Measurements from ENCODE around the gene ZC3H8. TPM values are rescaled to one million over a fixed set of nuclear protein-coding genes. Genes with fewer than 3 reads are reported as not detected.

ZC3H8 gene
- total RNA-seq, 1 donor: 7.6 TPM

DNA sequence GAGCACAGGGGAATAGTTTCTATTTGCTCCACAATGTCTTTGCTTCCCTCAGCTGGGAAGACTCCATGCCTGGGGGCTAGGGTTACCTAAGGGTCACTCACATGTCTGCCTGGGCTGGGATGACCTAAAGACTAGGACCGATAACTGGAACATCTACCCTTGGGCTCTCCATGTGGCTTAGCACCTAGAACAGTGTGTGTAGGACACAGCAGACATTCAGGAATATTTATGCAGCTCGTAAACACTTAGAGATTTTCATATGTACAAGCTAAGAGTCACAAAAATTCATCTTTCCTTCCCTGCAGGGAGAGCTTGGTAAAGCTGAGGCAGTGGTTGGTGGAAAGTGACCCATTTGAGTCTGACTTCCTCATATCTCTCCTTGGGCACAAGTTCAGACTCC lies 60.8 kb downstream of the ZC3H8 start:
- Histone ChIP-seq H3K27me3 (ENCODE audit: insufficient read depth, low read length) (no peaks in the 10 kb centered on the region), H4K20me1 (ENCODE audit: insufficient read depth, low read length) (no peaks in the 10 kb centered on the region), H3K27ac (ENCODE audit: low read depth, low read length) (no peak overlapping the region), H2AFZ (ENCODE audit: low read length) (no peak overlapping the region), H3K4me2 (ENCODE audit: insufficient read depth, low read length) (no peak overlapping the region), H3K4me3 (ENCODE audit: insufficient read depth, low read length) (no peak overlapping the region), H3K9me3 (ENCODE audit: low read depth, low read length) (peaks cover 1% of the 10 kb centered on the region), H3K79me2 (ENCODE audit: insufficient read depth, low read length) (no peaks in the 10 kb centered on the region), H3K4me1 (ENCODE audit: insufficient read depth, low read length) (no peaks in the 10 kb centered on the region), H3K36me3 (ENCODE audit: insufficient read depth, low read length) (no peaks in the 10 kb centered on the region)
- DNase-seq (ENCODE audit: insufficient read length, low spot score, missing footprints): no peak
- TF ChIP-seq, protein P1, sequence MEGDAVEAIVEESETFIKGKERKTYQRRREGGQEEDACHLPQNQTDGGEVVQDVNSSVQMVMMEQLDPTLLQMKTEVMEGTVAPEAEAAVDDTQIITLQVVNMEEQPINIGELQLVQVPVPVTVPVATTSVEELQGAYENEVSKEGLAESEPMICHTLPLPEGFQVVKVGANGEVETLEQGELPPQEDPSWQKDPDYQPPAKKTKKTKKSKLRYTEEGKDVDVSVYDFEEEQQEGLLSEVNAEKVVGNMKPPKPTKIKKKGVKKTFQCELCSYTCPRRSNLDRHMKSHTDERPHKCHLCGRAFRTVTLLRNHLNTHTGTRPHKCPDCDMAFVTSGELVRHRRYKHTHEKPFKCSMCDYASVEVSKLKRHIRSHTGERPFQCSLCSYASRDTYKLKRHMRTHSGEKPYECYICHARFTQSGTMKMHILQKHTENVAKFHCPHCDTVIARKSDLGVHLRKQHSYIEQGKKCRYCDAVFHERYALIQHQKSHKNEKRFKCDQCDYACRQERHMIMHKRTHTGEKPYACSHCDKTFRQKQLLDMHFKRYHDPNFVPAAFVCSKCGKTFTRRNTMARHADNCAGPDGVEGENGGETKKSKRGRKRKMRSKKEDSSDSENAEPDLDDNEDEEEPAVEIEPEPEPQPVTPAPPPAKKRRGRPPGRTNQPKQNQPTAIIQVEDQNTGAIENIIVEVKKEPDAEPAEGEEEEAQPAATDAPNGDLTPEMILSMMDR (IDR thresholded peaks at IDR 0.05; ENCODE audit: extremely low read depth, low read depth, low read length): no peak

DNA sequence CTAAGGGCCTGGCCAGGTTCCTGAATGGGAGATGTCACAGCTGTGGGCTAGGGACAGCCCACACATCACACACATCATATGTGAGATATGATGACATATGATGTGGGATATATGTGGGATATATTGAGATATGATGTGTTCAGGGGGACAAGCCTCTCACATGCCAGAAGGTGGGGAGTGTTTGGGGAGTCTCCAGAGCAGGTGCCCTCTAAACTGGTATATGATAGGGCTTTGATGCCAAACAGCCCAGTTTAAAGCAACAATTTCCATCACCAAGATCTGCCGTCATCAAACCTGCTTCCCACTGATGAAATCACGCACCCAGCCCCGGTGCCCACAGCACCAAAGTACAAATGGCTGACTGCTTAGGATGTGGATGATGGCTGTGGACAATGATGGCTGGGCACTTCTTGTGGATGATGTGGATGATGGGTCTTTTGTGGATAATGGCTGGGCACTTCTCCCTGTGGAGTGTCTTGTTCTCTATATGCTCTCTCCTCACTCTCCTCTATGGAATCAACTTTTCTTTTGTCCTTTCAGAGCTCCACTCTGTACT lies 65.8 kb downstream of the ZC3H8 start:
- Histone ChIP-seq H4K20me1 (ENCODE audit: insufficient read depth, low read length) (no peaks in the 10 kb centered on the region), H3K4me3 (ENCODE audit: insufficient read depth, low read length) (no peak overlapping the region), H3K9me3 (ENCODE audit: low read depth, low read length) (no peaks in the 10 kb centered on the region), H3K4me2 (ENCODE audit: insufficient read depth, low read length) (no peak overlapping the region), H3K79me2 (ENCODE audit: insufficient read depth, low read length) (no peaks in the 10 kb centered on the region), H3K36me3 (ENCODE audit: insufficient read depth, low read length) (no peaks in the 10 kb centered on the region), H3K27ac (ENCODE audit: low read depth, low read length) (no peak overlapping the region), H3K4me1 (ENCODE audit: insufficient read depth, low read length) (no peaks in the 10 kb centered on the region), H3K27me3 (ENCODE audit: insufficient read depth, low read length) (no peaks in the 10 kb centered on the region), H2AFZ (ENCODE audit: low read length) (no peak overlapping the region)
- no peak for DNase-seq (ENCODE audit: insufficient read length, low spot score, missing footprints)
- TF ChIP-seq, protein P1 (IDR thresholded peaks at IDR 0.05; ENCODE audit: extremely low read depth, low read depth, low read length): no peak

DNA sequence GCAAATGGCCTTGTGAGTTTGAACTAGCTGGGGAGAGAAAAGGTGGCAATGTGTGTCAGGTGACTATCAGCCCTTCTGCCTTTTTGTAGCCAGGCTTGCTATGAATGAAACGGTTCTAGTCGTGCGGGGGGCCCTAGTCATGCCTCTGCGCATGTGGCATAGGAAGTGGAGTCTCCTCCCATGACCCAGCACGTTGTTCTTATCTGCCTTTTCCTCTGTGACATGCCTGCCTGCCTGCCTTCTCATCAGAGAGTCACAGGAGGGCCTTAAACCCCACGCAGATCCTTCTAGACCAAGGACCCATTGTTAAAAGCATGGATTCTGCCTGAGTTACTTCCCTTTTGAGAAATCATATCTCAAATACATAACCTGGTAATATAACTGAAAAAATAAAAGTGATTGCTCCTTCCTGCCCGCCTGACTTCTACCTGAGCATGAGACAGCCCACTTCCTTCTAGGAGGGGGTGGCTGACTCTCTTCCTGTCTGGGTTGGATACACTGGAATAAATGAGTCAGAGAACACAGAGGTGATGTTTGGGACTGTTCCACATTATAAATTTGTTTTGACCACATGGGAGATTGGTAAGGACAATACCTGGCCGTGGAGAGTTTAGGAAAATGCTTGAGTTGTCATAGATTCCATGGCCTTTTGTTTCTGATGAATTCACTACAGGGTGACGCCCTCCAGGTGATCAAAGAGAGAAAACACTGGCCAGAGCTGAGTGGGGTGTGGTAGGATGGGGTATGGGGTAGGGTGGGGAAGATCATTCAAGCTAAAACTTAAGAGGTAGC lies 66.8 kb downstream of the ZC3H8 start:
- Histone ChIP-seq H3K36me3 (ENCODE audit: insufficient read depth, low read length) (no peaks in the 10 kb centered on the region), H3K27me3 (ENCODE audit: insufficient read depth, low read length) (no peaks in the 10 kb centered on the region), H2AFZ (ENCODE audit: low read length) (no peak overlapping the region), H4K20me1 (ENCODE audit: insufficient read depth, low read length) (no peaks in the 10 kb centered on the region), H3K4me1 (ENCODE audit: insufficient read depth, low read length) (no peaks in the 10 kb centered on the region), H3K27ac (ENCODE audit: low read depth, low read length) (no peak overlapping the region), H3K9me3 (ENCODE audit: low read depth, low read length) (no peaks in the 10 kb centered on the region), H3K4me3 (ENCODE audit: insufficient read depth, low read length) (no peak overlapping the region), H3K79me2 (ENCODE audit: insufficient read depth, low read length) (no peaks in the 10 kb centered on the region), H3K4me2 (ENCODE audit: insufficient read depth, low read length) (no peak overlapping the region)
- TF ChIP-seq, protein P1 (IDR thresholded peaks at IDR 0.05; ENCODE audit: extremely low read depth, low read depth, low read length): no peak
- DNase-seq (ENCODE audit: insufficient read length, low spot score, missing footprints): no peak

DNA sequence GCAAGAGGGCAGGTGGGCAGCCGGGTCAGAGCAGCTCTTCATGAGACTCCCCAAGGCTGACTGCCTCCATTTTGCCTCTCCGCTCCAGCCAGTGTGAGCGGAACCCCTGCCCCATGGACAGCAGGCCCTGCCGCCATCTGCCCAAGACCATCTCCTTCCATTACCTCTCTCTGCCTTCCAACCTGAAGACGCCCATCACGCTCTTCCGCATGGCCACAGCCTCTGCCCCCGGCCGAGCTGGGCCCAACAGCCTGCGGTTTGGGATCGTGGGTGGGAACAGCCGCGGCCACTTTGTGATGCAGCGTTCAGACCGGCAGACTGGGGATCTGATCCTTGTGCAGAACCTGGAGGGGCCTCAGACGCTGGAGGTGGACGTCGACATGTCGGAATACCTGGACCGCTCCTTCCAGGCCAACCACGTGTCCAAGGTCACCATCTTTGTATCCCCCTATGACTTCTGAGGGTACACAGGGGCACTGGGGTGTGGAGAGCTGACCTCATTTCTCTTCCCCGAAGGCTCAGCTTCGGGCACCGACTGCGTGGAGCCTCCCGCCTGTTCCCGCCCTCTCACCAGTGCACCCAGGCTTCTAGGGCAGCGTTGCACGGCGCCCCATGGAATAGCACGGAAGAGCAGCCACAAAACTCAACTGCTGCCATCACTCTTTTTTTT lies 67.7 kb downstream of the ZC3H8 start:
- no peak overlapping the region for H3K27ac ChIP-seq (ENCODE audit: low read depth, low read length)
- no peak overlapping the region for H3K4me3 ChIP-seq (ENCODE audit: insufficient read depth, low read length)
- H4K20me1 ChIP-seq (ENCODE audit: insufficient read depth, low read length): no peaks in the 10 kb centered on the region
- H3K4me2 ChIP-seq (ENCODE audit: insufficient read depth, low read length): no peak overlapping the region
- no peaks in the 10 kb centered on the region for H3K36me3 ChIP-seq (ENCODE audit: insufficient read depth, low read length)
- H3K4me1 ChIP-seq (ENCODE audit: insufficient read depth, low read length): no peaks in the 10 kb centered on the region
- H2AFZ ChIP-seq (ENCODE audit: low read length): no peak overlapping the region
- H3K27me3 ChIP-seq (ENCODE audit: insufficient read depth, low read length): no peaks in the 10 kb centered on the region
- DNase-seq (ENCODE audit: insufficient read length, low spot score, missing footprints): no peak
- no peaks in the 10 kb centered on the region for H3K79me2 ChIP-seq (ENCODE audit: insufficient read depth, low read length)
- no peaks in the 10 kb centered on the region for H3K9me3 ChIP-seq (ENCODE audit: low read depth, low read length)
- TF ChIP-seq, protein P1 (IDR thresholded peaks at IDR 0.05; ENCODE audit: extremely low read depth, low read depth, low read length): no peak
